K562 (cell line): Measurements from ENCODE around the gene TBX3. TPM values are rescaled to one million over a fixed set of nuclear protein-coding genes. Genes with fewer than 3 reads are reported as not detected.

ENCODE experiments used
- ATAC-seq: fragments of 200-7000 bp; cut with Tn5 transposase; 3 replicates; pipeline ENCODE4 v1.9.1; 2020; ENCODE audit warnings: moderate library complexity
- BruUV-seq: library from RNA; stranded (reverse); fragments of 400-500 nt; replicated peaks from 2 replicates; lab custom pipeline; 2021; lab: Mats Ljungman, UMichigan
- CTCF ChIA-PET: fragments of 300-600 bp; formaldehyde crosslinking; extraction: SDS; loops from one replicate; lab custom pipeline; 2021; ENCODE audit warnings: low intra/inter-chr PET ratio; lab: Yijun Ruan, JAX
- POLR2A ChIA-PET: fragments of 300-600, 350-650 bp; sonication (Branson Sonifier 250); formaldehyde crosslinking; extraction: SDS; loops from one replicate; lab custom pipeline; 2021; ENCODE audit warnings: antibody characterized with exemption, inconsistent platforms; lab: Yijun Ruan, JAX
- DNase-seq, 4 experiments: peaks; one replicate each; pipeline versions ENCODE4 v3.0.0 to v3.0.0-alpha.2; 2011 to 2018; ENCODE audit warnings: low spot score in 3 of 4, mixed read lengths in 3 of 4; ENCODE audit errors: extremely low read depth in 1 of 4
- FAIRE-seq: peaks from 2 replicates; lab custom pipeline; 2011; peaks lifted over from hg19 to GRCh38; lab: Jason Lieb, UNC
- H2AFZ ChIP-seq: 2 replicates; pipeline ENCODE4 v1.6.0; 2011; ENCODE audit warnings: low read depth, low read length, control low read depth, inconsistent platforms
- H3K27ac ChIP-seq: fragments of 200-600 bp; 3 replicates; pipeline ENCODE4 v1.8.0; 2011; ENCODE audit warnings: low read depth, mild to moderate bottlenecking, control low read depth, inconsistent platforms, low read length, moderate library complexity, mixed read lengths; ENCODE audit errors: extremely low read depth
- H3K27me3 ChIP-seq, 2 experiments: fragments of 300-600 bp in 1 of 2; 2 replicates in 1 of 2; 3 replicates in 1 of 2; pipeline versions ENCODE4 v1.6.0 to v1.8.0; 2011; ENCODE audit warnings: inconsistent platforms in 2 of 2, low read length in 2 of 2, mild to moderate bottlenecking in 1 of 2, mixed read lengths in 1 of 2, moderate library complexity in 1 of 2; ENCODE audit not compliant: control insufficient read depth in 2 of 2, insufficient read depth in 2 of 2
- H3K36me3 ChIP-seq: fragments of 300-600 bp; 3 replicates; pipeline ENCODE4 v1.8.0; 2011; ENCODE audit warnings: mild to moderate bottlenecking, low read length, inconsistent platforms; ENCODE audit not compliant: control insufficient read depth, insufficient read depth
- H3K4me1 ChIP-seq, 2 experiments: fragments of 200-600 bp in 1 of 2; replicated peaks in 1 of 2; 2 replicates in 1 of 2; 3 replicates in 1 of 2; pipeline versions ENCODE4 v1.5.1 to v1.8.0; 2011; ENCODE audit warnings: inconsistent platforms in 2 of 2, low read length in 2 of 2, mild to moderate bottlenecking in 1 of 2, mixed read lengths in 1 of 2, moderate library complexity in 1 of 2; ENCODE audit not compliant: control insufficient read depth in 2 of 2, insufficient read depth in 2 of 2
- H3K4me2 ChIP-seq: 2 replicates; pipeline ENCODE4 v1.6.1; 2011; ENCODE audit warnings: low read length, control low read depth, inconsistent platforms, mixed read lengths; ENCODE audit not compliant: insufficient read depth
- H3K4me3 ChIP-seq: fragments of 200-600 bp; sonication (generic), shearing (Covaris generic); 2 replicates; pipeline ENCODE4 v1.5.1; 2016; ENCODE audit warnings: control low read depth, inconsistent platforms
- H3K79me2 ChIP-seq: fragments of 200-600 bp; 3 replicates; pipeline ENCODE4 v1.8.0; 2011; ENCODE audit warnings: low read length, inconsistent platforms; ENCODE audit not compliant: control insufficient read depth, insufficient read depth
- H3K9ac ChIP-seq, 2 experiments: 2 replicates each; pipeline versions ENCODE4 v1.6.0 to v1.6.1; 2011; ENCODE audit warnings: low read depth in 2 of 2, low read length in 2 of 2, control low read depth in 1 of 2, inconsistent platforms in 1 of 2, mild to moderate bottlenecking in 1 of 2, mixed read lengths in 1 of 2; ENCODE audit not compliant: insufficient read depth in 1 of 2
- H3K9me1 ChIP-seq: one replicate; pipeline ENCODE4 v1.6.0; 2011; ENCODE audit warnings: inconsistent platforms, mild to moderate bottlenecking, low read length, moderate library complexity; ENCODE audit not compliant: control insufficient read depth, insufficient read depth
- H3K9me3 ChIP-seq: replicated peaks from 2 replicates; pipeline ENCODE4 v1.5.1; 2011; ENCODE audit warnings: low read depth, low read length, inconsistent platforms; ENCODE audit not compliant: control insufficient read depth, insufficient read depth
- H4K20me1 ChIP-seq: replicated peaks from 2 replicates; pipeline ENCODE4 v1.6.1; 2011; ENCODE audit warnings: low read length, inconsistent platforms, mixed read lengths; ENCODE audit not compliant: control insufficient read depth, insufficient read depth
- EGR1 ChIP-seq: fragments of 450-650 bp; conservative IDR thresholded peaks from 2 replicates; pipeline ENCODE4 v1.6.1; 2017; ENCODE audit warnings: mild to moderate bottlenecking
- EZH2 ChIP-seq: IDR thresholded peaks from 2 replicates; pipeline ENCODE4 v1.6.1; 2012; ENCODE audit warnings: low read depth, mild to moderate bottlenecking, inconsistent platforms, low read length, borderline replicate concordance
- HNRNPLL ChIP-seq: fragments of 200-400 bp; formaldehyde crosslinking; IDR thresholded peaks from 2 replicates; pipeline ENCODE4 v1.6.1; 2017; ENCODE audit warnings: low read length, low read depth, mild to moderate bottlenecking; ENCODE audit not compliant: poor library complexity, severe bottlenecking
- JUN ChIP-seq, 2 experiments: sonication (generic) in 1 of 2; formaldehyde crosslinking in 1 of 2; IDR thresholded peaks; 2 replicates each; pipeline versions ENCODE4 v1.6.1 to v1.8.0; 2012 to 2022; ENCODE audit warnings: borderline replicate concordance in 2 of 2, mild to moderate bottlenecking in 2 of 2, improper control_type of control experiment in 1 of 2, low read depth in 1 of 2, low read length in 1 of 2, missing genetic modification reagents in 1 of 2
- LCOR ChIP-seq: sonication (generic); formaldehyde crosslinking; IDR thresholded peaks from 2 replicates; pipeline ENCODE4 v1.8.0; 2022; ENCODE audit warnings: mild to moderate bottlenecking, missing genetic modification reagents
- NKRF ChIP-seq: fragments of 450-650 bp; IDR thresholded peaks from 2 replicates; pipeline ENCODE4 v1.6.1; 2016; ENCODE audit warnings: borderline replicate concordance
- POLR3G ChIP-seq: IDR thresholded peaks from 2 replicates; pipeline ENCODE4 v1.6.1; 2011; ENCODE audit not compliant: insufficient read length, insufficient replicate concordance; ENCODE audit errors: extremely low read depth
- TBP ChIP-seq: optimal IDR thresholded peaks from 2 replicates; pipeline ENCODE3; 2011; ENCODE audit warnings: low read depth, low read length, improper control_type of control experiment
- TCF3 ChIP-seq: sonication (generic); formaldehyde crosslinking; IDR thresholded peaks from 2 replicates; pipeline ENCODE4 v1.4.0; 2020; ENCODE audit warnings: mild to moderate bottlenecking, missing genetic modification reagents
- TEAD4 ChIP-seq, 2 experiments: sonication (generic) in 1 of 2; formaldehyde crosslinking in 1 of 2; IDR thresholded peaks; 2 replicates each; pipeline versions ENCODE4 v1.6.1 to v1.8.0; 2012 to 2022; ENCODE audit warnings: borderline replicate concordance in 1 of 2, inconsistent platforms in 1 of 2, low read length in 1 of 2, mild to moderate bottlenecking in 1 of 2, missing genetic modification reagents in 1 of 2
- TFE3 ChIP-seq: fragments of 450-650 bp; formaldehyde crosslinking; IDR thresholded peaks from 2 replicates; pipeline ENCODE4 v1.4.0; 2020; ENCODE audit warnings: mild to moderate bottlenecking, mixed read lengths
- ZBTB9 ChIP-seq: fragments of 450-650 bp; formaldehyde crosslinking; IDR thresholded peaks from 2 replicates; pipeline ENCODE4 v1.4.0; 2020; ENCODE audit warnings: mild to moderate bottlenecking, moderate library complexity
- ZFP30 ChIP-seq: fragments of 250-450 bp; sonication (Bioruptor Pico); IDR thresholded peaks from 2 replicates; pipeline ENCODE4 v1.8.0; 2022; ENCODE audit warnings: moderate library complexity, mild to moderate bottlenecking, inconsistent platforms, borderline replicate concordance
- WGBS: fragments of 100-300 bp; shearing (Covaris generic); methylation state at CpG from one replicate; pipeline ENCODE4 v1.1.6; 2016; ENCODE audit warnings: low coverage, mixed read lengths; ENCODE audit not compliant: insufficient coverage; ENCODE audit errors: missing lambda C conversion rate; 5-methylcytosine and 5-hydroxymethylcytosine counted together
- in situ Hi-C: fragments of 300-500 bp; cut with MboI; formaldehyde crosslinking; loops from 4 replicates; pipeline ENCODE4 v1.15.0; 2018; ENCODE audit warnings: inconsistent platforms, mixed read lengths
- intact Hi-C: fragments of 100-400 bp; cut with micrococcal nuclease; formaldehyde crosslinking; loops from 2 replicates; pipeline ENCODE4 v1.14.2; 2022
- polyA plus RNA-seq, 8 experiments: library from polyadenylated mRNA; depleted of rRNA in 4 of 8; stranded (reverse) in 5 of 8; unstranded in 3 of 8; fragments of >200 nt; fragmentation: Nextera tagmentation in 2 of 8; fragmentation: Illumina TruSeq in 1 of 8; extraction: Ambion mirVana in 2 of 8; extraction: Trizol in 1 of 8; gene quantifications; 2 replicates each; pipeline versions ENCODE4 v1.2.1 to v1.2.3, GENCODE V29; 2011 to 2014; ENCODE audit warnings: inconsistent platforms in 1 of 8, missing spikeins in 1 of 8
- total RNA-seq, 7 experiments: library from RNA; depleted of rRNA in 6 of 7; stranded (reverse); fragments of >200 nt in 6 of 7; fragmentation: Illumina TruSeq in 2 of 7; extraction: Trizol in 2 of 7; gene quantifications; 2 replicates each; pipeline versions ENCODE4 v1.2.1 to v1.2.3, GENCODE V29; 2011 to 2021; ENCODE audit warnings: low replicate concordance in 1 of 7

TBX3 gene
- total and polyA plus RNA-seq, 9 of the 15 experiments (the other 6 are each of a cell fraction or from before 2014, with no cell fraction given): 0.03 to 0.60 (median 0.19) TPM

- TF ChIP-seq POLR3G (no peak), LCOR (CRISPR knock-in tag) (no peak), TCF3 (CRISPR knock-in tag) (no peak), EZH2 (no peak)
These were observed 7.8 kb upstream of the TBX3 start (continued) for GRCh38 chr12:114691763-114692185.

- no peak overlapping the region for H3K27ac ChIP-seq
- H3K4me2 ChIP-seq: no peak overlapping the region
- ChIA-PET CTCF (no interaction called here), POLR2A (interaction anchor here (1.0 kb wide), 1 partner anchor 10 kb away, joined by 4 read pairs; no protein-coding TSS in a partner anchor)
- in situ Hi-C loops: no loop called here
- DNase-seq: no peak
- no peaks in the 10 kb centered on the region for H3K9me1 ChIP-seq
- H3K9ac ChIP-seq: no peak overlapping the region
- 0% methylated on average over 6 of the region's 6 CpGs for WGBS
- no peaks in the 10 kb centered on the region for H3K36me3 ChIP-seq
- intact Hi-C loops: no loop called here
- no peak for ATAC-seq
- no peaks in the 10 kb centered on the region for H3K79me2 ChIP-seq
- no peak overlapping the region for H3K4me3 ChIP-seq
- H3K9me3 ChIP-seq: no peaks in the 10 kb centered on the region
- 0 out of 2 replicates have a peak, but pooled peaks cover 3% of the 10 kb centered on the region for H4K20me1 ChIP-seq
- no peak overlapping the region for H2AFZ ChIP-seq
- peaks cover 28 to 62% of the 10 kb centered on the region in 2 experiments; a peak in 3 of 5 replicates for H3K27me3 ChIP-seq
- FAIRE-seq: no peak
- BruUV-seq: no TSS peak
- TF ChIP-seq TFE3: no peak
- no peak for TF ChIP-seq EGR1
- TF ChIP-seq JUN (IDR thresholded peaks at IDR 0.05; ENCODE audit: borderline replicate concordance, low read depth, low read length): no peak
- TF ChIP-seq JUN (CRISPR knock-in tag; IDR thresholded peaks at IDR 0.05; ENCODE audit: borderline replicate concordance): no peak
- TF ChIP-seq ZFP30 (CRISPR knock-in tag): no peak
- no peak for TF ChIP-seq ZBTB9 (CRISPR knock-in tag)
- no peak for TF ChIP-seq NKRF
- TF ChIP-seq TEAD4 (IDR thresholded peaks at IDR 0.05; ENCODE audit: low read length): no peak
- TF ChIP-seq TEAD4 (CRISPR knock-in tag; IDR thresholded peaks at IDR 0.05; ENCODE audit: borderline replicate concordance): no peak
- TF ChIP-seq HNRNPLL: no peak
- no peak for TF ChIP-seq TBP
- TF ChIP-seq, all 486 proteins: peak for 0
- H3K4me1 ChIP-seq: no peaks in the 10 kb centered on the region
These were observed 7.2 kb upstream of the TBX3 start for GRCh38 chr12:114691196-114691595.
